Stimulated activated CD8-positive, alpha-beta memory T cell treated with anti-CD3 and anti-CD28 coated beads, Interleukin-2, amount 100 ng/mL, for 1 hour (primary cell): ENCODE data around the gene CENPP.

Experiments used
- DNase-seq, 2 donors: peaks; one replicate each; pipeline ENCODE4 v3.0.0-alpha.2; 2020; ENCODE audit warnings: low read depth in 2 of 2

CENPP gene

DNA sequence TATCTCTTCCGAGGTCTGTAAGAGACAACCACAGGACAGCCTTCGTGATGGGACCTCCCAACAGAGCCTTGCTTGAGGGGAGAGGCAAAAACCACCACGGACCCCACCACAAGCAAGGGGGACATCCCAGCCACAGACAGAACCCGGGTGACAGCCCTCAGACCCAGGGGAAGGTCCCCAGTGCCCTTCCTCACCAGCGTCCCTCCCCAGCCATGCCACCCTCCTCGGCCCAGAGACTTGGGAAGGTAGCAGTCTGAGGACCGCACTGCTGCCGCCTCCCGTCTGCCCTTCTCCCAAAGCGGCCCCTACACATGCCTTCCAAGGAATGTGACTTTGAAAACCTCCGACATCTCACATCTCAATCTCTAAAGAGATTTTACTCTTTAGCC lies 330.8 kb downstream of the CENPP start:
- DNase-seq: no peak

DNA sequence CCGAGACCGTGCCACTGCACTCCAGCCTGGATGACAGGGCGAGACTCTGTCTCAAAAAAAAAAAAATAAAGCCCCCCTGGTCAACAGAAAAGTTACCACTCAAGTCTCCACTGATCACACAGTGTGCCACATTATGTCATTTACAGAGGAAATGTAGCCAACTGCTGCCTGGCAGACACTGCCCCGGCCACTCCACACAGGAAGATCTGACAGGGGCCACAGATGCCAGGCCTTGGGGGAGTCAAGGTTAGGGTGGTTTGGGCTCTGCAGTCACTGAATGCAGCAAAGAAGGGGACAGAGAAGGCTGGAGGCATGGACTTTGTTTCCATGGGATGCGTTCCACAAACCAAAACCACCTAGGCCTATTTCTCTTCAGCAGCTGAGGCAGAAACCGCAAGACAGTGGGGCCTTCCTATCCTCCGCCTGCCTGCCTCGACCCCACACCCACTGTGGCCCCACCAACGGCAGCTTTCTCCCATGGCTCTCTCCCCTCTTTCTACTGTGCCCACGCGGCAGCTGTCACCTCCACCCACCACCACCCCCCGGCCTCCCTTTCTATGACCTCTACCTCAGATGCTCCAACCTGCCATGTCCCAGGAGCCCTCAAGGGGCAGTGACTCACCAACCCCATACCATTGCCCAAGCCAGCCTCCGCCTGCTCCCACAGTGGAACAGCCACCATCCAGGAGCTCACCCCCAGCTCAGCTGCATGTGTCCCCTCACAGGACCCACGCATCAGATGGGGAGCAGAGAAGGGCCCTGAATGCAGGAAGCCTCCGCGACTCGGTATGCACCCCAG lies 331.7 kb downstream of the CENPP start:
- no peak for DNase-seq

DNA sequence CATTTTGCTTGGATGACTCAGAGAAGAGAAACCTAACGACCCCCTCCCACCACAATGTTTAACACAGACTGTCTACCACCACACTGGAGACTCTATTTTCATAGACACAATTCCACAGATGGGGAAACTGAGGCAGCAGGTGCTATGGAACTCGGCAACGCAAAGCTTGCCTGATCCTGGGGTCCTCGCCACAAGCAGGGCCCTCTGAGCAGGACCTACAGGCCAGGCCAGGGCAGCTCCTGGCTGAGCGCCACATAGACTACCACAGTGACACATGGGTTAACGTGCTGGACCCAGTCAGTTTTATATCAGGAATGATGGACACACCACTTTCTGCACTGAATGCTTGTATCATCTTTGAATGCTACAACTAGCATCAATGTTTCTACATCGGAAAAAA lies 332.4 kb downstream of the CENPP start:
- no peak for DNase-seq

DNA sequence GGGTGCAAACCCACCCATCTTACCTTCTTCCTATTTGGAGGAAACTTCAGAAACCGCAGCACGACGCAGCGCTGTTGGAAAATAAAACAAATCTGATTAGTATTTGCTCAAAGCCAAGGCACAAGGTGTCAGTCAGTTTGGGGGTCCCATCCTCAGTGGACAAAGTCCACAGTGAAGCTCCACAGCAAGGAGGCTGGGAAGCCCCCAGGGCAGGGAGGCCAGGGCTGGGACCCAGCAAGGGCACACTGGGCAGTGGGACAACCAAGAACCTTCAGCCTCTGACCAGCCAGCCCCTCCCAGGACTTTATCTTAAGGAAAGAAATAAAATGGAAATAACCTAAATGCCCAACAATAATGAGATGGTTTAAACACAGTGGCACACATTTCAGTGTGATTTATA lies 332.9 kb downstream of the CENPP start:
- no peak for DNase-seq

DNA sequence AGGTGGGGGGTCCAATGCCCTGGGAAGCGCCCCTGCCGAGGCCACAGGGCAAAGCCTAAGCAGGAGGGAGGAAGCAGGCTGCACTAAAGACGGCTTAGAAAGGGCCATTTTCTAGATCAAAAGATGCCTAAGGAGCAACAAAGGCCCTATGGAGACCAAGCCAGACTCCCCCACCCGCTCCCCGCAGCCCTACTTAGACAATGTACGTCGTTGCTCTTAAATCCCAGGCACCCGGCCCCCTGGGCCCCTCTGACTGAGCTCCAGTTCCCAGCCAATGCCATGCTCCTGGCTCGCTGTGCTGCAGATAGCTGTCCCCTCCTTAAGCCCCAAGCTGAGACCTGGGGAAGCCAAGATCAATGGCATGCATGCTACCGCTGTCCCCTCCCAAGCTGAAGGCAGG lies 333.8 kb downstream of the CENPP start:
- DNase-seq: no peak

DNA sequence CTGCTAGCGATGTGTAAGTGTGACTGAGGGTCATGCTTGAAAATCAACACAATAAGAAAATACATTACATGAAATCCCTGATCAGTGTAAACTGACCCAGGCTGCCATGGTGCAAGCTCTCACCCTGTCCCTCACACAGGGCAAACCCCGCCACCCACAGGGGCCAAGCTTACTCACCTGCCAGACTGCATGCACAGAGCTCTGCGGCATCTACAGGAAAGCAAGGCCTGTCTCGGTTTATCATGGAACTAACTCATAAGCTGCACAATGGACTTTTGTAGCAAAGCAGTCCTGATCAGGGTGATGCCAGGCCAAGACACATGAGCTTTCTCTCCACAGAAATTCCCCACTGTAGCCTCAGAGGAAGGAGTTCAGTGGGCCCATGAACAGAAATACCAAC lies 334.5 kb downstream of the CENPP start:
- DNase-seq: no peak

DNA sequence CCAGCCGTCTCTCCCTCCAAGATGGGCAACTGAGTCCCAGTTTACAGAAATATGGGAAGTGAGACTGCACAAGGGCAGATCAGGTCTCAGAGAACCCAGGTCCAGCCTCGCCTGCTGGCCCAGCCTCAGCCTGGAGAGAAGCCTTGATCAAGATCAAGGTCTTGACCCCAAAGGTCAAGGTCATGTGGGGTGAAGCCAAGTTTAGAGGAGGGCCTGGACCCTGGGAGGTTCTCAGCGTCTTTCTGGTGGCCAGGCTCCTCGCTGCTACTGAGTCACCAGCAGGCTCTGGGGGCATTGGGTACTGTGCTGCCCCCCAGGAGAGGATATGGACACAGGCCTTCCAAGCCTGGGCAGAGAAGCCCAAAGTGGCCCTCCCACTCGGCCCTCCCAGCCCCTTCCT lies 335.4 kb downstream of the CENPP start:
- DNase-seq: no peak

DNA sequence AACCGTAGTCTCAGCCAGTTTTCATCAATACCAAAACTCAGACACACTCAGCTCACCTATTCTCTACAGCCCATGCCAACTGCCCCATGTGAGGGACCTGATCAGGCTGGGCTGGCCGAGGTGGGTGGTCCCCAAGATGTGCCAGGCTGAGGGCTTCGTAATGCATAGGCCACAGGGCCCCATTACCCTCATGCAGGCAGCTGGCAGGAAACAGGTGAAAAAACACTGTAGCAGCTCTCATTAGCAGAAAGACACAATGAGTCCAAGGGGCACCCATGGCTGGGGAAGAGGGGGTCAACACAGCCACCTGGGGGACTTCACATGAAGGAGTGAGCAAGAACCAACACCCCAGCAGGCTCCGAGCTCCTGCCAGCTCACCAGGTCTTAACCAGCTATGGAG lies 336.0 kb downstream of the CENPP start:
- DNase-seq: no peak

DNA sequence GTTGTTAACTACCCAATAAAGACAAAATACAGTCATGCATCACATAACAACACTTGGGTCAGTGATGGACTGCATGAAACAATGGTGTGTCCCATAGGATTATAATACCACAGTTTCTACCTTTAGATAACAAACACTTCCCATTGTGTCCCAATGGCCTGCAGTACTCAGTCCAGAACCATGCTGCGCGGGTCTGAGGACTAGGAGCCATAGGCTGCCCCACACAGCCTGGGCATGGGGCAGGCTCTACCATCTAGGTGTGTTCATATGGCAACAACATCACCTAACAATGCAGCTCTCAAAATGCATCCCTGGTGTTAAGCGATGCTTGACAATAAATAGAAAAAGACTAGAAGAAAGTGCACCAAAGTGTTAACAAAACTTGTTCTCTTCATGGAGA lies 337.4 kb downstream of the CENPP start:
- DNase-seq: no peak

DNA sequence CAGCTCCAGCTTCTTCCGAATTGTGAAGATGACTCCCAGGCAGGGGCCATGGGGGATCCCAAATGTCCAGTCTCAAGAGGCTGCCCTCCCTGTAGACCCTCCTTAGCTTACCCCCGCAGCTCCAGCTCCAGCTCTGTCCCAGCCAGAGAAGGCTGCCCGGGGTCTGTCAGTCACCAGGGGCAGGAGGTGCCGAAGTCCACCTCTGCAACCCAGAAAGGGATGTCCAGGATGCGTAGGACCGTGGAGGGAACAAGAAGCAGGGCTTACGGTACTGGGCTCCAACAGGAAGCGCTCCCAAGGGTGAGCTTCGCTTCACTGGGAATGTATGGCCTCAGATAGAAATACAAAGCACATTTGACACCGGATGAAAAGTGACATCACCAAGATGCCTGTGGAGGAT lies 338.2 kb downstream of the CENPP start:
- DNase-seq: no peak

DNA sequence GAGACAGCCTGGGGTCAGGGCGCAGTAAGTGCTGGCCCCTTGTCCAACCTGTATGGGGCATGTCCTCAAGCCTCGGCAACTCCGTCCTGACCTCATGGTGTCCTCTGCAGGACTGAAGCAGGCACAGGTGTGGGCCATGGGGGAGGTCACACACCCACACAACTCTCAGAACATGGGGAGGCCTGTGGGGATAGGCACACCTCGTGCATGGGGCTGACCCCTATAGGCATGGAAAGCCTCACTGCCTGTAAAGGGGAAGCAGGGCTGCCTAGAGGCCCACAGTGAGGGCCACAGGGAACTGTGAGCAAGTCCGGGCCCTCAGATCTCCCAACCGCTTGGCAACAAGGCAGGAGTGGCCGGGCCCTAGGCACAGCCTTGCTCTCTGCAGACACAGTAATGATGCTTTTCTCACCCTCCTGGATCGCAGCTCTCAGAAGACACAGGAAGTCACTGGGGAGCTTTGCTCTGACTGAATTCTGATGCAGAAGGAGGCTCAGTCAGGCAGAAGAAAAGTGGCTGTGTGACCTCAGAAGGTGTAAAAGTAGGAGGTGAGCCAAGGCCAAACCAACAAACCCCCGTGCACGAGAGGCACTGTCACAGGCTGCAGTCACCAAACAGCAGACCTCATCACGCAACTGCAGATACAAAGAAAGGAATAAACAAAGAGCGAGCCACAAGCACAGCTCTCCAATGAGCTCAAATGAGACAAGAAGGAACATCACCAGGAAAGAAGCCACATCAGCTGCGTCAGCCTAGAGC lies 338.8 kb downstream of the CENPP start:
- DNase-seq: no peak

DNA sequence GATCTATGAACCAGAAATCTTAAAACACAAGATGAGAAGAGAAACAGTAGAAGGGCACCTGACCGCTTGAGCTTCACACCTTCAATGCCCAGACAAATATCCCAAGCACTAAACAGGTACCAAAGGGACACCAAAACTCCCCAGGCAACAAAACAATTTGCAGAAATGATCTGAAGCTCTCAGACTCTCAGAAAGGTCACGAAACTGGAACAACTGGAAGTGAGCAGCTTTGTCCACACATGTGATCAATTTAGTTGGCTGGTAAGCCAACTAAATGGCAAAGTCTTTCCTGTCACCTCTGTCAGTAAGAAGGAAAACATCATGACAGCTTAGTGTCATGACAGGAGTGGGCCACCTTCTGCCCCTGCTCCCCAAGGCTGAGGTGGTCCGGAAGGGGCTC lies 340.1 kb downstream of the CENPP start:
- no peak for DNase-seq

DNA sequence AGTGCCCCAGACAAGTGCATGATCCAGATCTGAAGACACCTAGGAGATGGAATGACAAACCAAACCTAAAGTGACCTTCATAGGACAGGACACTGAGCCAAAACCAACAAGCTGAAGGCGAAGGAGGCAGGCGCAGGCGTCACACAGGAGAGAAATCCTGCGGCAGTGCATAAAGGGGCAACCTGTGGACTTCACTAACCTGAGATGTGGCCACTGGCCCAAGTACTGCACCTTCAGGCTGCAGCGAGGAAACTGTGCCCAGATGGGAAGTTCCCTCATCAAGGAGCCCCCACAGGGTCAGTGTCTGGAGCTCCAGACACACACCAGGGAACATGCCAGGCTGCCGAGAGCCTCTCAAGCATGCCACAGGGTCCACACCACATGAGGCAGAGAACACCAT lies 340.5 kb downstream of the CENPP start:
- DNase-seq: no peak

DNA sequence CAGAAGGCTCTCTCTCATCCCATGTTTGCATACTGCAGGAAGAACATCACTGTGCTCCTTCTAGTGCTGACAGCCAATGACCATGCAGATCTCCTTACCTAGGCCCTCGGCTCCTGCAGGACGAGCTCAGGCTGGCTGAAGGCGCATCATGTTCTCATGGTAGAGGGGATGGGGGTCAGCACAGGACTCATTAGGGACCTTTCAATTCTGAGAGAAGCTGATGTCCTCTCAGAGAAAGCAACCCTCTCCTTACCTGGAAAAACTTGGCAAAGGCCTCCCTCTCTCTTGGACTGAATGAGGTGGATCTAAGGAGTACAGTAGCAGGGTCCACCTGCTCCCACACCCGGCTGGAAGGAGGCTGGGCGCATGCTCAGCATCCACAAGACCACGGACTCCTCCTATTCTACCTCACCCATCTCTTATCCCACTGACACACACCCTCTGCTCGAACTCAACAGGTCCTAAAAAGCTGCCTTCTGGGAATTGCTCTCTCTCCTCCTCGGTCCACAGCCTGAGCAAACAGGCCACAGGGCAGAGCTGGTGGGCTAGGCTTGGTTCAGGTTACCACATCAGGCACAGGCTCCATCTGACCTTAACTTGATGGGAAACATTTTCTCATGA lies 341.3 kb downstream of the CENPP start:
- DNase-seq: no peak

DNA sequence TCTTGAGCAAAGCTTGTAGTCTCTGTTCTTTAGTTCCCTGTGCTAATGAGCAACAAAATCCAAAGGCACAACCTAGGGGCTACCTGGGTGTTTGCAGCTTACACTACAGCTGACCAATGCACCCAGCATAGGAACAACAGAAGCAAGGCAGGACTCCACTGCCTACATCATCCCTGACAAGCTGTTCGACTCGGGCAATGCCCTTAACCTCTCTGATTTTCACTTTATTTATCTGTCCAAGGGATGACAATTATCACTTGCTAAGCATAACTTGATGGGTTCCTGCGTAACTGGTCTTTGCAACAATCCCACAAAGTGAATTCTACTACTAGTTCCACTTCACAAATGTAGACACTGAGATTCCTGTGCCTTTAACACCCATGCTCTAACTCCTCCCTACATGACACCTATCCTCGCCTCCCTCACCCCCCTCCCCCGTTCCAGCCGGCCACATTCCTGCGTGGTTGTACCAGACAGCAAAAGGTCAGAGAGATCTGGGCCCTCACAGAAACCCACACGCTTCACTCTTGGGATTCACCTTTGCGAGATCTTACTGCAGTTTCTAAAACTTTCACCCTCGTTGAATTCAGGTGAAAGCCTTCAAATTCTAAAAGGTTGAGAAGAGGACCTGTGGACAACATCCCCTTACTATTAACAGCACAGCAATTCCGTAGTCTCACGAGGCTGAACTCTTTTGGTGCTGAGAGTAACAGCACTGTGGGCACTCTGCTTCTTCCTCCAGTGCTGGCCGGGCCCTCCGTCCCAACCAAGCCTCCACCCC lies 343.2 kb downstream of the CENPP start:
- no peak for DNase-seq

DNA sequence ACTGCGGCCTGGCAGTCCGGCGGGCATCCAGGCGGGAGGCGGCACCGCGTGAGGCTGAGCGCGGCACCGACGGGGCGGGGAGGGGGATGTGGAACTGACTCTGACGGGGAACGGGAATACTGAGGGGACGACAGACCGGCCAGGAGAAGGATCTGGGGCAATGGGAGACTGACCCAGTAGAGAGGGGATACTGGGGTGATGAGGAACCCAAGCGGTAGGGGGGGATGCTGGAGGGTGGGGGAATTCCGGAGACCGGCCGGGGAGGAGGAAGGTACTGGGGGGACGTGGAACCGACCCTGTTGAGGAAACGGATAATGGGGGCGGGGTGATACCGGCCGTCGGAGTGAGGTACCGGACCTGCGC lies 343.8 kb downstream of the CENPP start:
- peak; percentile 7 to 17 for DNase-seq
